Measurements from ENCODE around the gene PLXNA1. TPM values are rescaled to one million over a fixed set of nuclear protein-coding genes. Genes with fewer than 3 reads are reported as not detected.

Gene PLXNA1
- total and polyA plus RNA-seq, 2 of the 8 experiments (the other 6 are each of a cell fraction or from before 2014, with no cell fraction given): 47.5 to 54.9 TPM

DNA sequence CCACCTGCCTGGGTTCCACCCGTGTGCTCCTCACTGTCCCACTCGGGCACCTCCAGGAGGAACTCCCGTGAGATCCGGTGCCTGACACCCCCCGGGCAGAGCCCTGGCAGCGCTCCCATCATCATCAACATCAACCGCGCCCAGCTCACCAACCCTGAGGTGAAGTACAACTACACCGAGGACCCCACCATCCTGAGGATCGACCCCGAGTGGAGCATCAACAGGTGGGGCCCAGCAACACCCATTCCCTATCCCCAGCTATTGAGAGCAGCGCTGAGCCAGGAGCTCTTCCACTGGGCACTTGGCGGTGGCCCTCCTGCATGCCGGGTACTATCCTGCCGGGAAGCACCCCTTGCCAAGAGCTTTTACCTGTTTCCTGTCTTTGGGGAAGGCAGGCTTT is 33.5 kb downstream of the PLXNA1 start:
- Histone ChIP-seq H2BK120ac (replicated peaks; ENCODE audit: low read depth, low read length) (no peak overlapping the region), H3K36me3 (ENCODE audit: control insufficient read depth in 2 of 4, insufficient read depth in 4 of 4, low read length in 3 of 4) (peaks cover 4 to 57% (median 39%) of the 10 kb centered on the region in 4 experiments), H2BK12ac (ENCODE audit: low read depth, low read length) (no peak overlapping the region), H3K14ac (ENCODE audit: insufficient read length) (no peak overlapping the region), H3K27me3 (replicated peaks in 1 of 4; ENCODE audit: control insufficient read depth in 3 of 4, extremely low read depth in 1 of 4, insufficient read depth in 3 of 4, low read length in 3 of 4) (no peaks in the 10 kb centered on the region), H4K20me1 (replicated peaks in 1 of 2; ENCODE audit: control insufficient read depth in 1 of 2, insufficient read depth in 2 of 2, low read length in 2 of 2) (peaks cover 2 to 17% of the 10 kb centered on the region in 2 experiments), H3K27ac (ENCODE audit: low read depth, low read length) (no peak overlapping the region), H3K4ac (replicated peaks; ENCODE audit: insufficient read length, low read depth, low read length) (no peak overlapping the region), H2BK5ac (ENCODE audit: low read depth, low read length) (no peak overlapping the region), H4K5ac (ENCODE audit: insufficient read length, low read depth, low read length) (no peak overlapping the region), H2AFZ (ENCODE audit: low read length) (no peak overlapping the region), H3K4me1 (replicated peaks in 1 of 4; ENCODE audit: control insufficient read depth in 3 of 4, insufficient read depth in 4 of 4, low read length in 3 of 4) (no peaks in the 10 kb centered on the region), H2AK5ac (ENCODE audit: low read depth, low read length) (no peak overlapping the region), H3K4me2 (ENCODE audit: insufficient read depth in 1 of 2, low read depth in 2 of 2, low read length in 2 of 2) (no peak overlapping the region), H3K23ac (ENCODE audit: insufficient read length) (no peak overlapping the region), H4K8ac (ENCODE audit: extremely low read depth, insufficient read depth, low read length) (no peak overlapping the region), H4K91ac (replicated peaks; ENCODE audit: insufficient read length, low read length) (no peak overlapping the region), H3K79me2 (ENCODE audit: control insufficient read depth in 1 of 2, insufficient read depth in 2 of 2, low read length in 2 of 2) (no peaks in the 10 kb centered on the region), H3K9me3 (ENCODE audit: insufficient read depth in 2 of 2, low read depth in 1 of 2, low read length in 1 of 2) (no peaks in the 10 kb centered on the region), H3K4me3 (ENCODE audit: extremely low read depth in 1 of 4, insufficient read depth in 2 of 4, low read depth in 3 of 4, low read length in 4 of 4) (no peak overlapping the region), H3K56ac (replicated peaks; ENCODE audit: insufficient read length, low read depth, low read length) (no peak overlapping the region), H3K18ac (ENCODE audit: extremely low read depth, low read length) (no peak overlapping the region), H2BK15ac (ENCODE audit: low read length) (no peak overlapping the region), H3K9ac (replicated peaks in 1 of 4; ENCODE audit: extremely low read depth in 1 of 4, low read depth in 3 of 4, low read length in 3 of 4) (no peak overlapping the region), H3K23me2 (ENCODE audit: low read depth, low read length) (no peaks in the 10 kb centered on the region), H2BK20ac (ENCODE audit: low read length) (no peak overlapping the region), H3K79me1 (ENCODE audit: low read depth, low read length) (0 out of 2 replicates have a peak, but pooled peaks cover 2% of the 10 kb centered on the region)
- ChIA-PET CTCF (ENCODE audit: partially characterized antibody) (interaction anchor here (0.7 to 1.5 kb wide), 6 partner anchors 12 to 456 kb away, joined by 3 to 4 read pairs (median 4); no protein-coding TSS in a partner anchor), POLR2A (ENCODE audit: partially characterized antibody) (no interaction called here)
- DNase-seq (ENCODE audit: low read depth in 1 of 2, low spot score in 2 of 2): no peak
- WGBS, 2 experiments (ENCODE audit: extremely low coverage in 1 of 2, insufficient coverage in 1 of 2, insufficient read length in 1 of 2, insufficient replicate concordance in 2 of 2, low coverage in 1 of 2, low lambda C conversion rate in 2 of 2, missing lambda C conversion rate in 1 of 2): 94% methylated on average over 13 of the region's 15 CpGs; no CpG with 5 or more reads in 1 of the 2 experiments
- no peak for FAIRE-seq
- no peak for TF ChIP-seq RBBP5 (IDR thresholded peaks at IDR 0.05; ENCODE audit: borderline replicate concordance, low read depth, low read length)
- TF ChIP-seq, protein P1, sequence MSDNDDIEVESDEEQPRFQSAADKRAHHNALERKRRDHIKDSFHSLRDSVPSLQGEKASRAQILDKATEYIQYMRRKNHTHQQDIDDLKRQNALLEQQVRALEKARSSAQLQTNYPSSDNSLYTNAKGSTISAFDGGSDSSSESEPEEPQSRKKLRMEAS (IDR thresholded peaks at IDR 0.05): no peak
- no peak for TF ChIP-seq NANOG (IDR thresholded peaks at IDR 0.05; ENCODE audit: insufficient read depth, low read depth, low read length, poor library complexity, severe bottlenecking)
- TF ChIP-seq RFX5 (IDR thresholded peaks at IDR 0.05; ENCODE audit: borderline replicate concordance, low read depth, low read length): no peak
- no peak for TF ChIP-seq TCF12 (IDR thresholded peaks at IDR 0.05; ENCODE audit: low read depth, low read length)

Measured in H1 (cell line).